GM13977 (cell line): ENCODE results near the gene TCHH.

ENCODE experiments used
- DNase-seq: peaks from one replicate; pipeline ENCODE4 v3.0.0; 2012; ENCODE audit warnings: low spot score
- CTCF ChIP-seq: IDR thresholded peaks from 2 replicates; pipeline ENCODE4 v1.5.1; 2012; ENCODE audit warnings: mild to moderate bottlenecking, control low read depth; ENCODE audit not compliant: insufficient read depth; ENCODE audit errors: extremely low read depth, missing control alignments
- in situ Hi-C: fragments of 300-500 bp; cut with MboI; formaldehyde crosslinking; loops from one replicate; pipeline ENCODE4 v1.12.0; 2022; ENCODE audit warnings: low sequenced_read_pairs, low pct_unique_long_range_greater_than_20kb, mixed read lengths, inconsistent platforms; ENCODE audit not compliant: unreplicated experiment

Gene TCHH

DNA sequence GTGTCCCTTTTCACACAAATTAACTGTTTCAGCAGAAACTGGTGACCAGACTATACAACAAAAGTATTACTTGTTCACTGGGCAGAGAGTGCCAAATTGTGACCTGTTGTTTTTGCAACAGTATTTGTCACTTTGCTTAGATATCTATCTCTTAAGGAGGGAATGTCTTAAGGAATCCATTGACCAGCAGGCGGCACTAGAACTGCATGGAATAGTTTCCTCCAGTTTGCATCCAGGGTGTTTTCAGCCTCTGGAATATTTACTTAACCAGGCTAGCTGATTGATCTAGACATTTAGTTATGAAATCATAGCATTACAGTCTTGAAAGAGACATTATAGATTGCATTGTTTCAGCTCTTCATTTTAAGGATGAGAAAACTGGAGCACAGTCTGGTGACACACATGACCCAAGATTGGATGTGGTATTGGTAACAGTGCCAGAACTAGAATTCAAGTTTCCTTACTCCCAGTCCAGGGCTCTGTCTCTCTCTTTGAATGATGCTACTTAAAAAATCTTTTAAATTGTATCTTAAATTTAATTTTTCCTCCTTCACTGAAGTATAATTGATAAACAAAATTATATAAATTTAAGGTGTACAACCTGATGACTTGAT lies 26.8 kb upstream of the TCHH start:
- DNase-seq = peak; percentile 14
- in situ Hi-C loops = no loop called here
- TF ChIP-seq CTCF = peak; percentile 68

DNA sequence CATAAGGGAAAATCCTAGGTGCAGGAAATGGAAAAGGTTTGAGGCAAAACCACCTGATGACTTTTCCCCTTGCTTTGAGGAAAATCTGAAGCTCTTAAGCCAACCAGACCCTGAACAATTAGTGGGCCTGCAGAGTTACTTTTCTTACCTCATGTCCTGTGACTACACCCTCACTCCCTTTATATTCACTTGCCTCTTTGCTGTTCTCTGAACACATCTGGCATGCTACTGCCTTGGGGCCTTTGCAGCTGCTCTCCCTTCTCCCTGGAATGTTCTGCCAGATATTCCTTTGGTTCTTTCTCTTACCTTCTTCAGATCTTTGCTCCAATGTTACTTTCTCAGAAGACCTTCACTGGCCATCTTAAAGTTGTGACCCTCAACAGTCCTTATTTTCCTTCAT lies 22.0 kb upstream of the TCHH start:
- no peak for TF ChIP-seq CTCF
- DNase-seq = no peak
- in situ Hi-C loops = loop anchor here (10.0 kb wide), 1 partner anchor 48 kb away; no protein-coding TSS in a partner anchor

GRCh38 chr1:152130186-152130585 lies 14.9 kb upstream of the TCHH start:
- no peak for DNase-seq
- in situ Hi-C loops = loop anchor here (10.0 kb wide), 1 partner anchor 55 kb away; no protein-coding TSS in a partner anchor
- TF ChIP-seq CTCF = no peak

DNA sequence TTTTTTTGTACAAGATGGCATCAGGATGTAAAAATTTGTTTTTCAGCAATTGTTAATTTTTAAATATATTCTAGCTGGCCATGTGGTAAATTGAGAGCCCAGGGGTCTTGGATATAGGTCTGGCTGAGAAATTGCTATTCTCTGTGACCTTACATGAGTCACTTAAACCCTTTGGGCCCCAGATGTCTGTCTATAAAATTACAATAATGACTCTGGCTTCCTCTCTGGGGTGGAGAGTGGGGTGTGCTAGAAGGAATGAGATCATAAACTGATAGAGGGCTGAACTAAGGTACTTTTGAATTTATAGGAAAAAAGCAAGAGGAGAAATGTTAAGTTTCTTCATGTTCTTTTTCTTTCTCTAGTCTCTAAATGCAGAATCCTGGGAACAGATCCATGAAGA lies 12.4 kb upstream of the TCHH start:
- in situ Hi-C loops = no loop called here
- DNase-seq = no peak
- no peak for TF ChIP-seq CTCF

DNA sequence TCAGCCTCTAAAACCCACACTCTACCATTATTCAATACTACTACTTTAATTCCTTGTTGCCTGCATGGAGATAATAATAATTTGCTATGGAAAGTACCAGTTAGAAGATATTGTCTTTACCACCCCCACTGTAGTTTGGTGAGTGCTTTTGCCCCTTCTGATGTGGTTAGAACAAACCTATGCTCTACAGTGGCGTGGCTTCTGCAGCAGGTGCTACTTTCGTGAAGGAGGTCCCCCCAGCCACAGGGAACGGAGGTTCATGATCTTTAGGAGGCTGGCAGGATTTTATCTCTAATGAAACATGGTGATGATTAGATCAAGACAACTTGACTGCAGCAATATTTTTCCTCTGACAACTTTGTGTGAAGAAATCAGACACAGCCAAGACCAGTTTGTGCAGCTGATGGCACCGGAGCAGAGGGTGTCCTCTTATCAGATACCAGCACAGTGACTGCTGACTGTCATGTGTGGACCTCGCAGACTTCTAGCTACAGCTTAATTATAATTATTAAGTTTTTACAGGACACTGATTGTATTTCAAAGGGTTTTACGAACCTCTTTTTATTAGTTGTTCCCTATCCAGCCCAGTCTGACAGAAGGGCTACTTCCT lies 10.7 kb upstream of the TCHH start:
- TF ChIP-seq CTCF = no peak
- in situ Hi-C loops = no loop called here

GRCh38 chr1:152118915-152119314 lies 3.7 kb upstream of the TCHH start:
- in situ Hi-C loops = no loop called here
- DNase-seq = no peak
- TF ChIP-seq CTCF = no peak

More for the DNA sequence above, 10.7 kb upstream of the TCHH start:
- DNase-seq = no peak
